Nephron (organoid): ENCODE measurements around the gene PAM.

ENCODE experiments used
- H3K27ac Mint-ChIP-seq, 3 experiments: 2 replicates each; pipeline ENCODE4 v1.8.0; 2020; ENCODE audit warnings: mixed read lengths in 3 of 3, mild to moderate bottlenecking in 2 of 3, moderate library complexity in 1 of 3
- H3K27me3 Mint-ChIP-seq: 2 replicates; pipeline ENCODE4 v1.8.0; 2021; ENCODE audit warnings: low read depth, mild to moderate bottlenecking, moderate library complexity, mixed read lengths
- H3K36me3 Mint-ChIP-seq: 2 replicates; pipeline ENCODE4 v1.8.0; 2020; ENCODE audit warnings: low read depth, mixed read lengths
- H3K4me1 Mint-ChIP-seq: 2 replicates; pipeline ENCODE4 v1.8.0; 2020; ENCODE audit warnings: mixed read lengths
- H3K4me3 Mint-ChIP-seq, 3 experiments: 2 replicates each; pipeline ENCODE4 v1.8.0; 2020; ENCODE audit warnings: mild to moderate bottlenecking in 3 of 3, mixed read lengths in 3 of 3, moderate library complexity in 2 of 3
- H3K9me3 Mint-ChIP-seq: 2 replicates; pipeline ENCODE4 v1.8.0; 2020; ENCODE audit warnings: mixed read lengths
- TF ChIP-seq, protein P1 (sequence below), 3 experiments: fragments of 200-600 bp; sonication (generic); IDR thresholded peaks; one replicate each; pipeline ENCODE4 v1.5.0; 2021; ENCODE audit warnings: antibody characterized with exemption in 3 of 3; ENCODE audit not compliant: unreplicated experiment in 3 of 3

The PAM gene

DNA sequence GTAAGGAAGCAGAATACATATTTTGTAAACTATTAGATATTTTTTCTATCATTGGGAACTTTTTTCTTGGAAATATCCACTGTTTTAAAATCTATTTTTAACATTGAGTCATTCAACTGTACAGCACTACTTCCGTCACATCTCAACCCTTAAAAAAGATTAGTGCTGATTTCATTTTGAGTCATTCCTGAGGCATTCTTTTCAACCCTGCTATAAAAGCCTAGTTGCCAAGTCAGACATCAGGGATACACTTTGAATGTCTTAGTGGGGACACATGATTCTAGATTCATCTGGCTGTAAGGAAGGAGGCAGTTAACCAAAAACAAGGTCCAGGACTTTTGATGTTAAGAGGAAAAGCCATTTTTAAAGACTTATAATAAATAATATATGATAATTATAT is 203.9 kb downstream of the PAM start:
- H3K4me3 Mint-ChIP-seq, result no peak overlapping the region
- H3K27ac Mint-ChIP-seq, result no peak overlapping the region
- peaks cover 13% of the 10 kb centered on the region for H3K4me1 Mint-ChIP-seq
- TF ChIP-seq, protein P1, sequence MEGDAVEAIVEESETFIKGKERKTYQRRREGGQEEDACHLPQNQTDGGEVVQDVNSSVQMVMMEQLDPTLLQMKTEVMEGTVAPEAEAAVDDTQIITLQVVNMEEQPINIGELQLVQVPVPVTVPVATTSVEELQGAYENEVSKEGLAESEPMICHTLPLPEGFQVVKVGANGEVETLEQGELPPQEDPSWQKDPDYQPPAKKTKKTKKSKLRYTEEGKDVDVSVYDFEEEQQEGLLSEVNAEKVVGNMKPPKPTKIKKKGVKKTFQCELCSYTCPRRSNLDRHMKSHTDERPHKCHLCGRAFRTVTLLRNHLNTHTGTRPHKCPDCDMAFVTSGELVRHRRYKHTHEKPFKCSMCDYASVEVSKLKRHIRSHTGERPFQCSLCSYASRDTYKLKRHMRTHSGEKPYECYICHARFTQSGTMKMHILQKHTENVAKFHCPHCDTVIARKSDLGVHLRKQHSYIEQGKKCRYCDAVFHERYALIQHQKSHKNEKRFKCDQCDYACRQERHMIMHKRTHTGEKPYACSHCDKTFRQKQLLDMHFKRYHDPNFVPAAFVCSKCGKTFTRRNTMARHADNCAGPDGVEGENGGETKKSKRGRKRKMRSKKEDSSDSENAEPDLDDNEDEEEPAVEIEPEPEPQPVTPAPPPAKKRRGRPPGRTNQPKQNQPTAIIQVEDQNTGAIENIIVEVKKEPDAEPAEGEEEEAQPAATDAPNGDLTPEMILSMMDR (IDR thresholded peaks at IDR 0.05; ENCODE audit: unreplicated experiment in 3 of 3), result no peak
- H3K36me3 Mint-ChIP-seq, result peaks cover 12% of the 10 kb centered on the region
- H3K27me3 Mint-ChIP-seq, result no peaks in the 10 kb centered on the region
- no peaks in the 10 kb centered on the region for H3K9me3 Mint-ChIP-seq

DNA sequence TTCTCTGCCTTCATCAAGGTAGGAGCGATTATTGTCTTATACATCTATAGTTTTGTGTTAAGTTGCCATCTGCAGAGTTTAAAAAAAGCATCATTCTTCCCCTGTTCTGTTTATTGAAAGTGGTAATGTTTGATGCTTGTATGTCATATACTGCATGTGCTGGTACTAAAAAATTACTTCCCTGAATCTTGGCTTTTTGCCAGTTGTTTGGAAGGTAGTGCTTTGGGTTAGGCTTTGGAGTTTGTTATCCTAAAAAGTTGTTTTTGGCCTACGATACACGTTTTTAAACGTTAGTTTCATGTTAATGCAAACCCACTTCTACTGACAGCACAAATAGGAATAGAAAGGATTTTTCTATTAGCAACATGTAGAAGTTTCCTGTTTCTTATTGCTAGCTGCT is 206.6 kb downstream of the PAM start:
- no peaks in the 10 kb centered on the region for H3K27me3 Mint-ChIP-seq
- TF ChIP-seq, protein P1 (IDR thresholded peaks at IDR 0.05; ENCODE audit: unreplicated experiment in 3 of 3), result no peak
- no peak overlapping the region for H3K27ac Mint-ChIP-seq
- no peak overlapping the region for H3K4me3 Mint-ChIP-seq
- H3K36me3 Mint-ChIP-seq, result peaks cover 12% of the 10 kb centered on the region
- H3K4me1 Mint-ChIP-seq, result peaks cover 13% of the 10 kb centered on the region
- H3K9me3 Mint-ChIP-seq, result no peaks in the 10 kb centered on the region

DNA sequence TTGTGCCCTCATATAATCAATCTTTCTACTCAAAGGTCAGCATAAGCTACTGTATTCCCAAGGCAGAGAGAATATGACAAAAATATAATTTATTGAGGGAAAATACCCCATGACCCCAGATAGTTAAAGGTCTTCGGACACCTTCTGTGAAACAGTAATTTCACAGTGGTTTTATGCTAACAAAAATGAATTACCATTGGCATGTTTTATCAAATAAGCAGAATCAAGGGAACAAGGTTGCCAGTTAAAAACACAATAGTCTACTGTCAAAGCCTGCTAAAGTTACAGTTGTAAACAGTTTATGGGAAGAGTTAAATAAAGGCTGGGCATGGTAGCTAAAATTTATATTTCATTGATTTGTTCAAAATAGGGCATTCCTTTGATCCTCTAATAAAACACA is 210.5 kb downstream of the PAM start:
- TF ChIP-seq, protein P1 (IDR thresholded peaks at IDR 0.05; ENCODE audit: unreplicated experiment in 3 of 3), result no peak
- H3K4me1 Mint-ChIP-seq, result no peaks in the 10 kb centered on the region
- no peak overlapping the region for H3K4me3 Mint-ChIP-seq
- H3K27ac Mint-ChIP-seq, result no peak overlapping the region
- H3K27me3 Mint-ChIP-seq, result no peaks in the 10 kb centered on the region
- H3K36me3 Mint-ChIP-seq, result peaks cover 6% of the 10 kb centered on the region
- no peaks in the 10 kb centered on the region for H3K9me3 Mint-ChIP-seq

DNA sequence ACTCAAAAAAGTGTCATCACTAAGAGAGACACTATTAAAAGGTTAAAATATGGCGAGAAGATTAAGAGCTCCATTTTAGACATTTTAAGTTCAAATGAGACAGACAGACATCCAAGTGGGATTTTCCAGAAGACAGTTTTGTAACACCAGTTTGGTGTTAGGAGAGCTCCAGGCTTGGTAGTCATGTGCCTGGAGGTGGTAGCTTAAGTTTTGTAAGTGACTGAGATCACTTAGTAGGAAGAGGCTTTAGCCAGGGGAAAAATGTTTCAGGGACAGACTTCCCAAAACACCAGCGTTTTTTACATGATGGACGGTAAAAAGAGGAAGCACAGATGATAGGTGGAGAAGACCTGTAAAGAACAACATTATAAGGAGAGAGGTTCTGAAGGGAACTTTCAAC is 214.5 kb downstream of the PAM start:
- Mint-ChIP-seq H3K36me3 (peaks cover 6% of the 10 kb centered on the region), H3K4me1 (peaks cover 5% of the 10 kb centered on the region), H3K4me3 (no peak overlapping the region), H3K27ac (no peak overlapping the region), H3K27me3 (no peaks in the 10 kb centered on the region), H3K9me3 (no peaks in the 10 kb centered on the region)
- TF ChIP-seq, protein P1 (IDR thresholded peaks at IDR 0.05; ENCODE audit: unreplicated experiment in 3 of 3), result no peak

DNA sequence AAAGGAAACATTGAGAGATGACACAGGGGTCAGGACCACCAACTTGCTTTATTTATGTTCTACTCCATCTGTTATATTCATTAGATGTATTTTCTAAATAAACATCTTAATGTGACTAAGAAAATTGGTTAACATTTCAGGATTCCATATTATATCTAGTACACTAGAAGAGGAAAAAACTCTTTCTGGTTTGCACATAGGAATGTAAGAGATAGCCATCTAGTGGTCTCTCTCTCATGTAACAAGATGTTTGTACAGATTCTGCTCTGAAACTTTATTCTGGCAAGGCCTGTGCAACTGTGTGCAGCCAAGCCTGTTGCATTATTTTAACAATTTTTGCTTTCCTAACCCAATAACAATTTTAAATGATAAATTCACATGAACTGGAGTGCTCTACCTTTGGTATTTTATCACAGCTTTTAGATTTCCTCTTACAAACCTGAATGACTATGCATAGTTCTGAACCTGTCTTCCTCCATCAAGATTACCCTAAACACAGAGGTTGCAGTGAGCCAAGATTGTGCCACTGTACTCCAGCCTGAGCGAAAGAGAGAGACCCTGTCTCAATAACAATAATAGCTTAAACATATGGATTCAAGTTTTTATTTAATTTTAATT is 216.7 kb downstream of the PAM start:
- Mint-ChIP-seq H3K4me3 (no peak overlapping the region), H3K9me3 (no peaks in the 10 kb centered on the region), H3K27ac (no peak overlapping the region), H3K4me1 (peaks cover 17% of the 10 kb centered on the region), H3K27me3 (no peaks in the 10 kb centered on the region), H3K36me3 (peaks cover 6% of the 10 kb centered on the region)
- TF ChIP-seq, protein P1 (IDR thresholded peaks at IDR 0.05; ENCODE audit: unreplicated experiment in 3 of 3), result peak; percentile 51 to 73 (median 59)

DNA sequence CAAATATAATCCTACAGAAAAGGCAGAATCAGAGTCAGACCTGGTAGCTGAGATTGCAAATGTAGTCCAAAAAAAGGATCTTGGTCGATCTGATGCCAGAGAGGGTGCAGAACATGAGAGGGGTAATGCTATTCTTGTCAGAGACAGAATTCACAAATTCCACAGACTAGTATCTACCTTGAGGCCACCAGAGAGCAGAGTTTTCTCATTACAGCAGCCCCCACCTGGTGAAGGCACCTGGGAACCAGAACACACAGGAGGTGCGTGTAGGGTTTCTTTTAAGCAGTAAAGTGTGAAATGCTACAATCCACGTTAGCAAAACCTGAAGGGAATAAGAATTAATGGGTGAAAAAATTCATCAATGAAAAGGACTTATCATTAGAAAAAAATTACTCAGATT is 219.1 kb downstream of the PAM start:
- no peaks in the 10 kb centered on the region for H3K27me3 Mint-ChIP-seq
- H3K27ac Mint-ChIP-seq, result no peak overlapping the region
- H3K36me3 Mint-ChIP-seq, result peaks cover 4% of the 10 kb centered on the region
- no peak overlapping the region for H3K4me3 Mint-ChIP-seq
- TF ChIP-seq, protein P1 (IDR thresholded peaks at IDR 0.05; ENCODE audit: unreplicated experiment in 3 of 3), result no peak
- H3K9me3 Mint-ChIP-seq, result no peaks in the 10 kb centered on the region
- peaks cover 17% of the 10 kb centered on the region for H3K4me1 Mint-ChIP-seq
